ENCODE data around the gene HSPB2. TPM values are rescaled to one million over a fixed set of nuclear protein-coding genes. Genes with fewer than 3 reads are reported as not detected.

HSPB2 gene
- total RNA-seq, 1 donor from 2014 or later: 0.21 TPM

DNA sequence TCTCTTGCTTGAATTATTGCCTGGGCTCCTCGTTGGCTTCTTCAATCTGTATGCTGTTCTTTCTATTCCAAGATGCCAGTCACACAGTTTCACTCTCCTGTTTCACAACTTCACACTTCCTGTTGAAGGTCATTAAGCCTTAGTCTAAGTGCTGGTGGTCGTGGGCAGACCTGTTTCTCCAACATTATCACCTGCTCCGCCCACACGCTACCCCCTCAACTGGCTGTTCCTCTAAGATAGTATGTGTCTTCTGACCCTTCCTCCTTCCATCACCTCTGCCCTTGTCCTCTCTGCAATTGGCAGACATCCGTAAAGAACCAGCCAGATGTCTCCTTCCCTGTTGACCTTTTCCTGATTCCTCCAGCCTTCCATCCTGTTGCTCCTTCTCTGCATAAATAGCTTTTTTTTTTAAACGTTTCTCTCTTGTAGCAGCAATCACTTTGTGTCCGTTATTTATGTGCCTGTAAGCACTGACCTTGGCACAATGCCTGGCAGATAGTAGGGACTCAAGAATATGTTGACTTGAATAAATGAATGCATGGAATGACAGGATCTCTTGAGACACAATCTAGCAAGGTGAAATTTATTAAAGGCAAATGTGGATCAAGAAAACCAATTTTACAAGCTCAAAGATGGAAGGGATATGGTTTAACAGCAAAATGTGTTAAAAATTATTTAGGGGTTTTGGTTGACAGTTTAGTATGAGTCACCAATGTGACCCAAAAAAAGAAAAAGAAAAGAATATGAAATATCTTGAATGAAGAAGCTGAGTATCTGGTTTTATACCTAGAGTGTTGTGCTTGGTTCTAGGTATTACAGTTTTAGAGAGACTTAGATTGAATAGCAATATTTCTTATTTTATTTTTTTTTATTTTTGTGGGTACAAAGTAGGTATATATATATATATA lies 37.2 kb downstream of the HSPB2 start:
- DNase-seq (ENCODE audit: low read depth): no peak
- no peak overlapping the region for H3K4me3 ChIP-seq (ENCODE audit: low read depth, low read length)
- H3K27me3 ChIP-seq (ENCODE audit: control insufficient read depth, insufficient read depth, low read length): no peaks in the 10 kb centered on the region
- TF ChIP-seq, protein P1, sequence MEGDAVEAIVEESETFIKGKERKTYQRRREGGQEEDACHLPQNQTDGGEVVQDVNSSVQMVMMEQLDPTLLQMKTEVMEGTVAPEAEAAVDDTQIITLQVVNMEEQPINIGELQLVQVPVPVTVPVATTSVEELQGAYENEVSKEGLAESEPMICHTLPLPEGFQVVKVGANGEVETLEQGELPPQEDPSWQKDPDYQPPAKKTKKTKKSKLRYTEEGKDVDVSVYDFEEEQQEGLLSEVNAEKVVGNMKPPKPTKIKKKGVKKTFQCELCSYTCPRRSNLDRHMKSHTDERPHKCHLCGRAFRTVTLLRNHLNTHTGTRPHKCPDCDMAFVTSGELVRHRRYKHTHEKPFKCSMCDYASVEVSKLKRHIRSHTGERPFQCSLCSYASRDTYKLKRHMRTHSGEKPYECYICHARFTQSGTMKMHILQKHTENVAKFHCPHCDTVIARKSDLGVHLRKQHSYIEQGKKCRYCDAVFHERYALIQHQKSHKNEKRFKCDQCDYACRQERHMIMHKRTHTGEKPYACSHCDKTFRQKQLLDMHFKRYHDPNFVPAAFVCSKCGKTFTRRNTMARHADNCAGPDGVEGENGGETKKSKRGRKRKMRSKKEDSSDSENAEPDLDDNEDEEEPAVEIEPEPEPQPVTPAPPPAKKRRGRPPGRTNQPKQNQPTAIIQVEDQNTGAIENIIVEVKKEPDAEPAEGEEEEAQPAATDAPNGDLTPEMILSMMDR (IDR thresholded peaks at IDR 0.05; ENCODE audit: insufficient read depth, low read length, poor library complexity, severe bottlenecking): no peak
- no peaks in the 10 kb centered on the region for H3K36me3 ChIP-seq (ENCODE audit: control insufficient read depth, insufficient read depth, low read length)

DNA sequence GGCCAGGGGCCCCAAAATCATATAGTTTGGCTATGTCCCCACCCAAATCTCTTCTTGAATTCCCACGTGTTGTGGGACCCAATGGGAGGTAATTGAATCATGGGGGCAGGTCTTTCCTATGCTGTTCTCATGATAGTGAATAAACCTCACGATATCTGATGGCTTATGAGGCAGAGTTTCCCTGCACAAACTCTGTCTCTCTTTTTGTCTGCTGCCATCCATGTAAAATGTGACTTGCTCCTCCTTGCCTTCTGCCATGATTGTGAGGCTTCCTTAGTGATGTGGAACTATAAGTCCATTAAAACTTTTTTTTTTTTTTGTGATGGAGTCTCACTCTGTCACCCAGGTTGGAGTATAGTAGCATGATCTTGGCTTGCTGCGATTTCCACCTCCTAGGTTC lies 39.0 kb downstream of the HSPB2 start:
- no peak for DNase-seq (ENCODE audit: low read depth)

DNA sequence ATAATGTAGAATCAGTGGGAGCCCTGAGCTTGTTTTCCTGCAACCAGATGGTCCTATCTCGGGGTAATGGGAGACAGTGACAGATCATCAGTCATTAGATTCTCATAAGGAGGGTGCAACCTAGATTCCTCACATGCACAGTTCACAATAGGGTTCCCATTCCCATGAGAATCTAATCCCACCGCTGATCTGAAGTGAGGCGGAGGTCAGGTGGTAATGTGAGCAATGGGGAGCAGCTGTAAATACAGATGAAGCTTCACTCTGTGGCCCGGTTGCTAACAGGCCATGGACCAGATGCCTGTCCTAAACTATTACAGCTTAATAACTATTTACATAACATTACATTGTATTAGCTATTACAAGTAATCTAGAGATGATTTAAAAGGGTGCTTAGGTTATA lies 41.6 kb downstream of the HSPB2 start:
- Histone ChIP-seq H3K4me3 (ENCODE audit: low read depth, low read length) (no peak overlapping the region), H3K36me3 (ENCODE audit: control insufficient read depth, insufficient read depth, low read length) (no peaks in the 10 kb centered on the region), H3K27me3 (ENCODE audit: control insufficient read depth, insufficient read depth, low read length) (no peaks in the 10 kb centered on the region)
- TF ChIP-seq, protein P1 (IDR thresholded peaks at IDR 0.05; ENCODE audit: insufficient read depth, low read length, poor library complexity, severe bottlenecking): no peak
- no peak for DNase-seq (ENCODE audit: low read depth)

More for the DNA sequence above, 39.0 kb downstream of the HSPB2 start:
- Histone ChIP-seq H3K27me3 (ENCODE audit: control insufficient read depth, insufficient read depth, low read length) (no peaks in the 10 kb centered on the region), H3K4me3 (ENCODE audit: low read depth, low read length) (no peak overlapping the region), H3K36me3 (ENCODE audit: control insufficient read depth, insufficient read depth, low read length) (no peaks in the 10 kb centered on the region)
- TF ChIP-seq, protein P1 (IDR thresholded peaks at IDR 0.05; ENCODE audit: insufficient read depth, low read length, poor library complexity, severe bottlenecking): no peak

DNA sequence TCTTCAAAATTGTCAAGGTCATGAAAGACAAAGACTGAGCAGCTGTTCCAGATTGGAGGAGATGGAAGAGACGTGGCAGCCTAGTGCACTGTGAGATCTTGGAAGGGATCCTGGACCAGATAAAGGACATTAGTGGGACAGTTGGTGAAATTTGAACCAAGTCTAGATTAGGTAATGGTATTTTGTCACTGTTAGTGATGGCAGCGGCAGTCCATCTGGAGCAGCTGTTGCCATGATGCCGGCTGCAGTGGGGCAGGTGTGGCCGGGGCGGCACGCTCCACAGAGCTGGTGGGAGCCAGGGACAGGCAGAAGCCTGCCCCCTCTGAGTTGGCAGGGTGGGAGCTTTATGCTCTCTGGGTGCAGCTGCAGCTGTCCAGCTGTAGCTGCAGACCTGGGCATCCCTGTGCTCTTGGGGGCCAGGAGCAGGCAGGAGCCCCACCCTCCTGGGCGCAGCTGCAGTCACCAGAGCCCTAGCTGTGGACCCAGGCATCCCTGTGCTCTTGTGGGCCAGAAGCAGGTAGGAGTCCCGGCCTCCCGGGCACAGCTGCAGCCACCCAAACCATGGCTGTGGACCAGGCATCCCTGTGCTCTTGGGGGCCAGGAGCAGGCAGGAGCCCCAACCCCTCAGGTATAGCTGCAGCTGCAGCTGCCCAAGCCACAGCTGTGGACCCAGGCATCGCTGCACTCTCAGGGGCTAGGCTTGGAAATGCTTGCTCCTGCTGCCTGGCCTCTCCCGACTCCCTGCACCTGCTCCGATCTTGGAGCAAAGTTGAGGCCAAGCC lies 45.3 kb downstream of the HSPB2 start:
- no peak for DNase-seq (ENCODE audit: low read depth)
- Histone ChIP-seq H3K4me3 (ENCODE audit: low read depth, low read length) (no peak overlapping the region), H3K36me3 (ENCODE audit: control insufficient read depth, insufficient read depth, low read length) (no peaks in the 10 kb centered on the region), H3K27me3 (ENCODE audit: control insufficient read depth, insufficient read depth, low read length) (no peaks in the 10 kb centered on the region)
- TF ChIP-seq, protein P1 (IDR thresholded peaks at IDR 0.05; ENCODE audit: insufficient read depth, low read length, poor library complexity, severe bottlenecking): no peak

DNA sequence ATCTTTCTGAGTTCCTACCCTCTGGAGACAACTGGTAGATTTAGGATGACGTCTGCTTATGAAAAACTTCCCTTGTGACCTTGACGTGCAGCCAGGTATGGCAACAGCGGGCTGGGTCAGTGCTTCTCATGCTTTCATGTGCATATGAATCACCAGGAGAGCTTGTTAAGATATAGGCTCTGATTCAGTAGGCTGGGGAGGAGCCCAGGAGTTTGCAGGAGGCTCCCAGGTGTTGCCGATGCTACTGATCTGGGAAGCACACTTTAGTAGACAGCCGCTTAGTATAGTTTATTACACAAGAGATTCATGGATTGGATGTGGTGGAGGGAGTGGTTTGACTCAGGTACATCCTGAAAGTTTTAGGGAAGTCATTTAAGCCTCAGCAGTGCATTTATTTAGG lies 48.4 kb downstream of the HSPB2 start:
- TF ChIP-seq, protein P1 (IDR thresholded peaks at IDR 0.05; ENCODE audit: insufficient read depth, low read length, poor library complexity, severe bottlenecking): no peak
- Histone ChIP-seq H3K36me3 (ENCODE audit: control insufficient read depth, insufficient read depth, low read length) (no peaks in the 10 kb centered on the region), H3K4me3 (ENCODE audit: low read depth, low read length) (no peak overlapping the region), H3K27me3 (ENCODE audit: control insufficient read depth, insufficient read depth, low read length) (no peaks in the 10 kb centered on the region)
- no peak for DNase-seq (ENCODE audit: low read depth)
